Fibroblast of lung (primary cell): ENCODE measurements around the gene SLC29A1.

Experiments
- EZH2 ChIP-seq: IDR thresholded peaks from 2 replicates; pipeline ENCODE4 v1.5.1; 2012; ENCODE audit warnings: low read length, control low read depth, mild to moderate bottlenecking; ENCODE audit errors: missing control alignments
- TF ChIP-seq, protein P1 (sequence below), 2 donors: IDR thresholded peaks in 1 of 2; conservative IDR thresholded peaks in 1 of 2; 1 replicate in 1 of 2; 2 replicates in 1 of 2; pipeline ENCODE4 v1.5.1; 2011 to 2012; ENCODE audit warnings: low read length in 2 of 2, control low read depth in 1 of 2, inconsistent platforms in 1 of 2, low read depth in 1 of 2, mild to moderate bottlenecking in 1 of 2

DNA sequence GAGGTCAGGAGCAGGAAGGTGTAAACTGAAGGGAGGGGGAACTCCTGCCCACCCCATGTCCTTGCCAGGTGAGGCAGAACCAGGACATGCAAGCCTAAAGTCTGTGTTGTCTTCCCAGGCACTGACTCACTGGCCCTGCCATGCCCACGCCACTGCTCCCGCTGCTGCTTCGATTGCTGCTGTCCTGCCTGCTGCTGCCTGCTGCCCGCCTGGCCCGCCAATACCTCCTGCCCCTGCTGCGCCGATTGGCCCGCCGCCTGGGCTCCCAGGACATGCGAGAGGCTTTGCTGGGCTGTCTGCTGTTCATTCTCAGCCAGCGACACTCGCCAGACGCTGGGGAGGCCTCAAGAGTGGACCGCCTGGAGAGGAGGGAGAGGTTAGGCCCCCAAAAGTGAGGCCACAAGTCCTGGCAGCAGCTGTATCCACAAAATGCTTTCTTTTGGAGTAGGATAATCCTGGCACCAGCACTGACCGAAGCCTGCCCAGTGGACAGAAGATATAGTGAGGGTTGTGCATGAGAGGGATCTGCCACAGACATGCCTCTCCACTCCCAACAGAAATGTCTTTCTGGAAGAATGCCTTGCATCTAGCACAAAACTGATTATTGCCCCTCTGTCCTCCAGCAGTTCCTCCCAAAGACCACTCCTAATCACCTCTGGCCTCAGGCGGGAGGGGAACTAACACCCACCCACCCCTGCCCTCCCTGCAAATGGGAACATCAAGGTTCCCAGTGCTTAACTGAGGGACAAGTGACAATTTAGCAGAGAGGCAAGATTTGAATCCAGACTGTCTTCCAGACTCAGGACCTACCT is 5.9 kb upstream of the SLC29A1 start:
- TF ChIP-seq, protein P1, sequence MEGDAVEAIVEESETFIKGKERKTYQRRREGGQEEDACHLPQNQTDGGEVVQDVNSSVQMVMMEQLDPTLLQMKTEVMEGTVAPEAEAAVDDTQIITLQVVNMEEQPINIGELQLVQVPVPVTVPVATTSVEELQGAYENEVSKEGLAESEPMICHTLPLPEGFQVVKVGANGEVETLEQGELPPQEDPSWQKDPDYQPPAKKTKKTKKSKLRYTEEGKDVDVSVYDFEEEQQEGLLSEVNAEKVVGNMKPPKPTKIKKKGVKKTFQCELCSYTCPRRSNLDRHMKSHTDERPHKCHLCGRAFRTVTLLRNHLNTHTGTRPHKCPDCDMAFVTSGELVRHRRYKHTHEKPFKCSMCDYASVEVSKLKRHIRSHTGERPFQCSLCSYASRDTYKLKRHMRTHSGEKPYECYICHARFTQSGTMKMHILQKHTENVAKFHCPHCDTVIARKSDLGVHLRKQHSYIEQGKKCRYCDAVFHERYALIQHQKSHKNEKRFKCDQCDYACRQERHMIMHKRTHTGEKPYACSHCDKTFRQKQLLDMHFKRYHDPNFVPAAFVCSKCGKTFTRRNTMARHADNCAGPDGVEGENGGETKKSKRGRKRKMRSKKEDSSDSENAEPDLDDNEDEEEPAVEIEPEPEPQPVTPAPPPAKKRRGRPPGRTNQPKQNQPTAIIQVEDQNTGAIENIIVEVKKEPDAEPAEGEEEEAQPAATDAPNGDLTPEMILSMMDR (conservative IDR thresholded peaks at IDR 0.05 in 1 of 2, IDR thresholded peaks at IDR 0.05 in 1 of 2; ENCODE audit: low read depth in 1 of 2, low read length in 2 of 2): no peak
- TF ChIP-seq EZH2: no peak
